Measurements from ENCODE around the gene USP30. TPM values are rescaled to one million over a fixed set of nuclear protein-coding genes. Genes with fewer than 3 reads are reported as not detected.

The USP30 gene
- total RNA-seq, 3 donors from 2014 or later = 22.2 to 28.5 (median 24.7) TPM

- Histone ChIP-seq H3K36me3 (no peaks in the 10 kb centered on the region), H3K4me1 (no peaks in the 10 kb centered on the region), H3K27ac (no peak overlapping the region), H3K4me3 (no peak overlapping the region), H3K27me3 (no peaks in the 10 kb centered on the region), H3K9me3 (no peaks in the 10 kb centered on the region)
- no peak for TF ChIP-seq CTCF (IDR thresholded peaks at IDR 0.05)
- DNase-seq (ENCODE audit: low spot score in 2 of 2) = no peak
- intact Hi-C loops (cut with DNase I; ENCODE audit: low total_unique reads) = no loop called here
These were observed 12.9 kb downstream of the USP30 start for GRCh38 chr12:109065154-109065852.

- Histone ChIP-seq H3K27ac (no peak overlapping the region), H3K27me3 (no peaks in the 10 kb centered on the region), H3K36me3 (no peaks in the 10 kb centered on the region), H3K9me3 (no peaks in the 10 kb centered on the region), H3K4me1 (no peaks in the 10 kb centered on the region), H3K4me3 (no peak overlapping the region)
- intact Hi-C loops (cut with DNase I; ENCODE audit: low total_unique reads) = no loop called here
- TF ChIP-seq CTCF (IDR thresholded peaks at IDR 0.05) (no peak), POLR2AphosphoS5 (IDR thresholded peaks at IDR 0.05) (no peak)
- no peak for DNase-seq (ENCODE audit: low spot score in 2 of 2)
These were observed 13.4 kb downstream of the USP30 start for GRCh38 chr12:109065853-109066193.

GRCh38 chr12:109069307-109070271 lies 17.2 kb downstream of the USP30 start:
- Histone ChIP-seq H3K27me3 (no peaks in the 10 kb centered on the region), H3K4me1 (no peaks in the 10 kb centered on the region), H3K36me3 (no peaks in the 10 kb centered on the region), H3K27ac (no peak overlapping the region), H3K4me3 (no peak overlapping the region), H3K9me3 (no peaks in the 10 kb centered on the region)
- no peak for TF ChIP-seq POLR2A (IDR thresholded peaks at IDR 0.05)
- TF ChIP-seq POLR2AphosphoS5 (IDR thresholded peaks at IDR 0.05) = no peak
- TF ChIP-seq CTCF (IDR thresholded peaks at IDR 0.05) = no peak
- intact Hi-C loops (cut with DNase I; ENCODE audit: low total_unique reads) = no loop called here
- DNase-seq (ENCODE audit: low spot score in 2 of 2) = no peak

DNA sequence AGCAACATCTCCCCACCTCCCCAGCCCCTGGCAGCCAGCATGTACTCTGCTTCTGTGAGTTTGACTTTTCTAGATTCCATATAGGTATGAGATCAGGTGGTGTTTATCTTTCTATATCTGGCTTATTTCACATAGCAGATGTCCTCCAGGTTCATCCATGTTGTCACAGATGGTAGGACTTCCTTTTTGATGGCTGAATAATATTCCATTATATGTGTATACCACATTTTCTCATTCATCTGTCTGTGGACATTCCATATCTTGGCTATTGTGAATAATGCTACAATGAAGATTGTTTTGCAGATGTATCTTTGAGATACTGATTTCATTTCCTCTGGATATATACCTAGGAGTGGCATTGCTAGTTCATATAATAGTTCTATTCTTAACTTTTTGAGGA lies 22.5 kb downstream of the USP30 start:
- no peaks in the 10 kb centered on the region for H3K4me1 ChIP-seq
- H3K4me3 ChIP-seq = no peak overlapping the region
- no peak overlapping the region for H3K27ac ChIP-seq
- no peak for TF ChIP-seq POLR2A (IDR thresholded peaks at IDR 0.05)
- no peak for TF ChIP-seq CTCF (IDR thresholded peaks at IDR 0.05)
- no peak for TF ChIP-seq POLR2AphosphoS5 (IDR thresholded peaks at IDR 0.05)
- H3K27me3 ChIP-seq = no peaks in the 10 kb centered on the region
- H3K9me3 ChIP-seq = no peaks in the 10 kb centered on the region
- H3K36me3 ChIP-seq = no peaks in the 10 kb centered on the region
- intact Hi-C loops (cut with DNase I; ENCODE audit: low total_unique reads) = no loop called here
- no peak for DNase-seq (ENCODE audit: low spot score in 2 of 2)

- Histone ChIP-seq H3K4me1 (no peaks in the 10 kb centered on the region), H3K9me3 (no peaks in the 10 kb centered on the region), H3K4me3 (no peak overlapping the region), H3K27ac (no peak overlapping the region), H3K27me3 (no peaks in the 10 kb centered on the region), H3K36me3 (no peaks in the 10 kb centered on the region)
- DNase-seq (ENCODE audit: low spot score in 2 of 2) = no peak
- no peak for TF ChIP-seq POLR2AphosphoS5 (IDR thresholded peaks at IDR 0.05)
- no peak for TF ChIP-seq CTCF (IDR thresholded peaks at IDR 0.05)
- no peak for TF ChIP-seq POLR2A (IDR thresholded peaks at IDR 0.05)
- intact Hi-C loops (cut with DNase I; ENCODE audit: low total_unique reads) = no loop called here
These were observed 30.4 kb downstream of the USP30 start for GRCh38 chr12:109082751-109083150.

All from breast epithelium (tissue), 4 donors.